Measurements from ENCODE around the gene FGGY.

DNA sequence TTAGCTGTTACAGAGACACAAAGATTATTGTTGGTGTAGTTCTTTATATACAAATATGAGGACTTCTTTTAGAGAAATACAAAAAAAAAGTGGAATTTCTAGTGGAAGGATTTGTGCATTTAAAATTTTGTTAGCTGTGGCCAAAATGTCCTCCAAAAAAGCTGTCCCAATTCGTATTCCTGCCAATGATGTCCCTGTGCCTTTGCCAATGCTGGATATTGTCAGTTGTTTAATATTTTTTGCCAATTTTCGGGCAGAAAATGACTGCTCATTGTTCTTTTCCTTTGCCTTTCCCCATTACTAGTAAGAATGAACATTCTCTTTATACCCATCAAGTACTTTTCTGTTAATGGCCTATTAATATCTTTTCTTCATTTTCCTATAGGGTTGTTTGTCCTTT, 407.8 kb downstream of the FGGY start:
- no peak for TF ChIP-seq POLR2A (IDR thresholded peaks at IDR 0.05; ENCODE audit: low read length)
- no peak for TF ChIP-seq GATA1 (IDR thresholded peaks at IDR 0.05; ENCODE audit: low read depth, low read length)
